ENCODE measurements around the gene POLR2L.

- TF ChIP-seq, protein P1, sequence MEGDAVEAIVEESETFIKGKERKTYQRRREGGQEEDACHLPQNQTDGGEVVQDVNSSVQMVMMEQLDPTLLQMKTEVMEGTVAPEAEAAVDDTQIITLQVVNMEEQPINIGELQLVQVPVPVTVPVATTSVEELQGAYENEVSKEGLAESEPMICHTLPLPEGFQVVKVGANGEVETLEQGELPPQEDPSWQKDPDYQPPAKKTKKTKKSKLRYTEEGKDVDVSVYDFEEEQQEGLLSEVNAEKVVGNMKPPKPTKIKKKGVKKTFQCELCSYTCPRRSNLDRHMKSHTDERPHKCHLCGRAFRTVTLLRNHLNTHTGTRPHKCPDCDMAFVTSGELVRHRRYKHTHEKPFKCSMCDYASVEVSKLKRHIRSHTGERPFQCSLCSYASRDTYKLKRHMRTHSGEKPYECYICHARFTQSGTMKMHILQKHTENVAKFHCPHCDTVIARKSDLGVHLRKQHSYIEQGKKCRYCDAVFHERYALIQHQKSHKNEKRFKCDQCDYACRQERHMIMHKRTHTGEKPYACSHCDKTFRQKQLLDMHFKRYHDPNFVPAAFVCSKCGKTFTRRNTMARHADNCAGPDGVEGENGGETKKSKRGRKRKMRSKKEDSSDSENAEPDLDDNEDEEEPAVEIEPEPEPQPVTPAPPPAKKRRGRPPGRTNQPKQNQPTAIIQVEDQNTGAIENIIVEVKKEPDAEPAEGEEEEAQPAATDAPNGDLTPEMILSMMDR (IDR thresholded peaks at IDR 0.05 in 8 of 11, conservative IDR thresholded peaks at IDR 0.05 in 3 of 11) = no peak
- peak in 1 of 3 donors; percentile 35 for TF ChIP-seq POLR2AphosphoS5 (IDR thresholded peaks at IDR 0.05)
Observed at GRCh38 chr11:849951-850774, 7.8 kb upstream of the POLR2L start.

All from spleen (tissue), 7 donors.